Midbrain (tissue), 1 donor: Measurements from ENCODE around the gene FOXA3.

Experiments used
- DNase-seq: peaks from one replicate; lab custom pipeline; 2025; lab: John Stamatoyannopoulos, UW

The FOXA3 gene

GRCh38 chr19:45863840-45864628 lies at the start of gene FOXA3:
TSS of gene FOXA3 (plus strand) at chr19:45864326. CDS start at chr19:45864457, 131 bp downstream.
- no peak for DNase-seq

GRCh38 chr19:45814851-45815480 lies 49.2 kb upstream of the FOXA3 start, which contains the start of gene RSPH6A:
TSS of gene RSPH6A (minus strand) at chr19:45815308. CDS start at chr19:45815176, 132 bp downstream.
- DNase-seq, result no peak

- DNase-seq, result no peak
Observed at GRCh38 chr19:45815481-45816216, 48.5 kb upstream of the FOXA3 start.

GRCh38 chr19:45816236-45817009 lies 47.7 kb upstream of the FOXA3 start:
- no peak for DNase-seq

- DNase-seq, result peak; percentile 81
Observed at GRCh38 chr19:45817010-45817724, 47.0 kb upstream of the FOXA3 start.

GRCh38 chr19:45817725-45818301 lies 46.3 kb upstream of the FOXA3 start:
- DNase-seq, result no peak

GRCh38 chr19:45819769-45820168 lies 44.4 kb upstream of the FOXA3 start:
- DNase-seq, result no peak

- DNase-seq, result no peak
Observed at GRCh38 chr19:45820413-45821102, 43.6 kb upstream of the FOXA3 start.

GRCh38 chr19:45821103-45821521 lies 43.0 kb upstream of the FOXA3 start:
- no peak for DNase-seq

- DNase-seq, result no peak
Observed at GRCh38 chr19:45821570-45821969, 42.6 kb upstream of the FOXA3 start.

- DNase-seq, result no peak
Observed at GRCh38 chr19:45822716-45823115, 41.4 kb upstream of the FOXA3 start.

- no peak for DNase-seq
Observed at GRCh38 chr19:45823182-45823581, 40.9 kb upstream of the FOXA3 start.

GRCh38 chr19:45824041-45824471 lies 40.1 kb upstream of the FOXA3 start:
- peak; percentile 49 for DNase-seq

GRCh38 chr19:45824531-45825262 lies 39.4 kb upstream of the FOXA3 start:
- DNase-seq, result peak; percentile 13

- no peak for DNase-seq
Observed at GRCh38 chr19:45825263-45825605, 38.9 kb upstream of the FOXA3 start.

- DNase-seq, result no peak
Observed at GRCh38 chr19:45825917-45826893, 37.9 kb upstream of the FOXA3 start.

GRCh38 chr19:45826934-45827333 lies 37.2 kb upstream of the FOXA3 start:
- DNase-seq, result no peak

GRCh38 chr19:45827459-45828093 lies 36.5 kb upstream of the FOXA3 start:
- DNase-seq, result no peak
